GM19035 (cell line): ENCODE measurements around the gene TTC7B.

Experiments
- ATAC-seq: cut with Tn5 transposase; IDR thresholded peaks from one replicate; pipeline ENCODE4 v1.9.1; 2021; ENCODE audit not compliant: unreplicated experiment

The TTC7B gene

GRCh38 chr14:90499908-90500664 is 316.1 kb downstream of the TTC7B start:
- ATAC-seq: no peak

- ATAC-seq: no peak
Measured at GRCh38 chr14:90499121-90499520, 317.1 kb downstream of the TTC7B start.

- ATAC-seq: no peak
Measured at GRCh38 chr14:90498198-90498597, 318.0 kb downstream of the TTC7B start.

GRCh38 chr14:90496379-90496778 is 319.9 kb downstream of the TTC7B start:
- ATAC-seq: no peak

- no peak for ATAC-seq
Measured at GRCh38 chr14:90495357-90496276, 320.6 kb downstream of the TTC7B start.

- no peak for ATAC-seq
Measured at GRCh38 chr14:90491911-90492531, 324.2 kb downstream of the TTC7B start.

GRCh38 chr14:90491221-90491885 is 324.9 kb downstream of the TTC7B start:
- no peak for ATAC-seq

GRCh38 chr14:90490720-90491050 is 325.5 kb downstream of the TTC7B start:
- no peak for ATAC-seq

GRCh38 chr14:90489916-90490719 is 326.1 kb downstream of the TTC7B start:
- ATAC-seq: no peak

GRCh38 chr14:90489306-90489705 is 326.9 kb downstream of the TTC7B start:
- ATAC-seq: no peak

GRCh38 chr14:90488256-90488655 is 328.0 kb downstream of the TTC7B start:
- ATAC-seq: no peak

- no peak for ATAC-seq
Measured at GRCh38 chr14:90487462-90487861, 328.8 kb downstream of the TTC7B start.

- ATAC-seq: no peak
Measured at GRCh38 chr14:90487031-90487430, 329.2 kb downstream of the TTC7B start.

GRCh38 chr14:90484291-90484690 is 331.9 kb downstream of the TTC7B start:
- ATAC-seq: no peak

- no peak for ATAC-seq
Measured at GRCh38 chr14:90483571-90483974, 332.7 kb downstream of the TTC7B start.

- ATAC-seq: no peak
Measured at GRCh38 chr14:90483117-90483516, 333.1 kb downstream of the TTC7B start.

GRCh38 chr14:90475298-90475697 is 340.9 kb downstream of the TTC7B start:
- no peak for ATAC-seq
